Measurements from ENCODE around the gene ACSL1. TPM values are rescaled to one million over a fixed set of nuclear protein-coding genes. Genes with fewer than 3 reads are reported as not detected.

Gene ACSL1
- total and polyA plus RNA-seq, 2 experiments from 2014 or later: 6.2 to 13.1 TPM

DNA sequence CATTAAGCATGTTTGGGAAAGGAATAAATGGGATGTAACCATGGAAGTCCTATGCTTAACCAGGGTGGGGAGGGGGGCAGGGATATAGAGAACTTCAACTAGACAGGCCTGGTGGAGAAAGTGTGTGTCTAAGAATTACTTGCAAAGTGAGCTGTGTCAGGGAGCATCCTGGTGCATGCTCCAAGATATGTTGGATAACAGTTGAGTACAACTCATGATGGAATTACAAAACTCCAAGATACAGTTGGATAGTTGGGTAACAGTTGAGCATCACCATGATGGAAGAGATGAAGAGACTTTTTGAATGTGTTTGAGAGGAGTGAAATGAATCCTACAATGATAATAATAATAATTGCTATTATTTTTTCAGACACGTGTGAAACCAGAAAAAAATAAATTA is 26.1 kb upstream of the ACSL1 start (continued):
- TF ChIP-seq, protein P1, sequence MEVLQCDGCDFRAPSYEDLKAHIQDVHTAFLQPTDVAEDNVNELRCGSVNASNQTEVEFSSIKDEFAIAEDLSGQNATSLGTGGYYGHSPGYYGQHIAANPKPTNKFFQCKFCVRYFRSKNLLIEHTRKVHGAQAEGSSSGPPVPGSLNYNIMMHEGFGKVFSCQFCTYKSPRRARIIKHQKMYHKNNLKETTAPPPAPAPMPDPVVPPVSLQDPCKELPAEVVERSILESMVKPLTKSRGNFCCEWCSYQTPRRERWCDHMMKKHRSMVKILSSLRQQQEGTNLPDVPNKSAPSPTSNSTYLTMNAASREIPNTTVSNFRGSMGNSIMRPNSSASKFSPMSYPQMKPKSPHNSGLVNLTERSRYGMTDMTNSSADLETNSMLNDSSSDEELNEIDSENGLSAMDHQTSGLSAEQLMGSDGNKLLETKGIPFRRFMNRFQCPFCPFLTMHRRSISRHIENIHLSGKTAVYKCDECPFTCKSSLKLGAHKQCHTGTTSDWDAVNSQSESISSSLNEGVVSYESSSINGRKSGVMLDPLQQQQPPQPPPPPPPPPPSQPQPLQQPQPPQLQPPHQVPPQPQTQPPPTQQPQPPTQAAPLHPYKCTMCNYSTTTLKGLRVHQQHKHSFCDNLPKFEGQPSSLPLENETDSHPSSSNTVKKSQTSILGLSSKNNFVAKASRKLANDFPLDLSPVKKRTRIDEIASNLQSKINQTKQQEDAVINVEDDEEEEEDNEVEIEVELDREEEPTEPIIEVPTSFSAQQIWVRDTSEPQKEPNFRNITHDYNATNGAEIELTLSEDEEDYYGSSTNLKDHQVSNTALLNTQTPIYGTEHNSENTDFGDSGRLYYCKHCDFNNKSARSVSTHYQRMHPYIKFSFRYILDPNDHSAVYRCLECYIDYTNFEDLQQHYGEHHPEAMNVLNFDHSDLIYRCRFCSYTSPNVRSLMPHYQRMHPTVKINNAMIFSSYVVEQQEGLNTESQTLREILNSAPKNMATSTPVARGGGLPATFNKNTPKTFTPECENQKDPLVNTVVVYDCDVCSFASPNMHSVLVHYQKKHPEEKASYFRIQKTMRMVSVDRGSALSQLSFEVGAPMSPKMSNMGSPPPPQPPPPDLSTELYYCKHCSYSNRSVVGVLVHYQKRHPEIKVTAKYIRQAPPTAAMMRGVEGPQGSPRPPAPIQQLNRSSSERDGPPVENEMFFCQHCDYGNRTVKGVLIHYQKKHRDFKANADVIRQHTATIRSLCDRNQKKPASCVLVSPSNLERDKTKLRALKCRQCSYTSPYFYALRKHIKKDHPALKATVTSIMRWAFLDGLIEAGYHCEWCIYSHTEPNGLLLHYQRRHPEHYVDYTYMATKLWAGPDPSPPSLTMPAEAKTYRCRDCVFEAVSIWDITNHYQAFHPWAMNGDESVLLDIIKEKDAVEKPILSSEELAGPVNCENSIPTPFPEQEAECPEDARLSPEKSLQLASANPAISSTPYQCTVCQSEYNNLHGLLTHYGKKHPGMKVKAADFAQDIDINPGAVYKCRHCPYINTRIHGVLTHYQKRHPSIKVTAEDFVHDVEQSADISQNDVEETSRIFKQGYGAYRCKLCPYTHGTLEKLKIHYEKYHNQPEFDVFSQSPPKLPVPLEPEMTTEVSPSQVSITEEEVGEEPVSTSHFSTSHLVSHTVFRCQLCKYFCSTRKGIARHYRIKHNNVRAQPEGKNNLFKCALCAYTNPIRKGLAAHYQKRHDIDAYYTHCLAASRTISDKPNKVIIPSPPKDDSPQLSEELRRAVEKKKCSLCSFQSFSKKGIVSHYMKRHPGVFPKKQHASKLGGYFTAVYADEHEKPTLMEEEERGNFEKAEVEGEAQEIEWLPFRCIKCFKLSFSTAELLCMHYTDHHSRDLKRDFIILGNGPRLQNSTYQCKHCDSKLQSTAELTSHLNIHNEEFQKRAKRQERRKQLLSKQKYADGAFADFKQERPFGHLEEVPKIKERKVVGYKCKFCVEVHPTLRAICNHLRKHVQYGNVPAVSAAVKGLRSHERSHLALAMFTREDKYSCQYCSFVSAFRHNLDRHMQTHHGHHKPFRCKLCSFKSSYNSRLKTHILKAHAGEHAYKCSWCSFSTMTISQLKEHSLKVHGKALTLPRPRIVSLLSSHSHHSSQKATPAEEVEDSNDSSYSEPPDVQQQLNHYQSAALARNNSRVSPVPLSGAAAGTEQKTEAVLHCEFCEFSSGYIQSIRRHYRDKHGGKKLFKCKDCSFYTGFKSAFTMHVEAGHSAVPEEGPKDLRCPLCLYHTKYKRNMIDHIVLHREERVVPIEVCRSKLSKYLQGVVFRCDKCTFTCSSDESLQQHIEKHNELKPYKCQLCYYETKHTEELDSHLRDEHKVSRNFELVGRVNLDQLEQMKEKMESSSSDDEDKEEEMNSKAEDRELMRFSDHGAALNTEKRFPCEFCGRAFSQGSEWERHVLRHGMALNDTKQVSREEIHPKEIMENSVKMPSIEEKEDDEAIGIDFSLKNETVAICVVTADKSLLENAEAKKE (CRISPR knock-in tag; IDR thresholded peaks at IDR 0.05): no peak
- TF ChIP-seq, protein P2, sequence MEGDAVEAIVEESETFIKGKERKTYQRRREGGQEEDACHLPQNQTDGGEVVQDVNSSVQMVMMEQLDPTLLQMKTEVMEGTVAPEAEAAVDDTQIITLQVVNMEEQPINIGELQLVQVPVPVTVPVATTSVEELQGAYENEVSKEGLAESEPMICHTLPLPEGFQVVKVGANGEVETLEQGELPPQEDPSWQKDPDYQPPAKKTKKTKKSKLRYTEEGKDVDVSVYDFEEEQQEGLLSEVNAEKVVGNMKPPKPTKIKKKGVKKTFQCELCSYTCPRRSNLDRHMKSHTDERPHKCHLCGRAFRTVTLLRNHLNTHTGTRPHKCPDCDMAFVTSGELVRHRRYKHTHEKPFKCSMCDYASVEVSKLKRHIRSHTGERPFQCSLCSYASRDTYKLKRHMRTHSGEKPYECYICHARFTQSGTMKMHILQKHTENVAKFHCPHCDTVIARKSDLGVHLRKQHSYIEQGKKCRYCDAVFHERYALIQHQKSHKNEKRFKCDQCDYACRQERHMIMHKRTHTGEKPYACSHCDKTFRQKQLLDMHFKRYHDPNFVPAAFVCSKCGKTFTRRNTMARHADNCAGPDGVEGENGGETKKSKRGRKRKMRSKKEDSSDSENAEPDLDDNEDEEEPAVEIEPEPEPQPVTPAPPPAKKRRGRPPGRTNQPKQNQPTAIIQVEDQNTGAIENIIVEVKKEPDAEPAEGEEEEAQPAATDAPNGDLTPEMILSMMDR (conservative IDR thresholded peaks at IDR 0.05; ENCODE audit: low read depth in 2 of 2): no peak
- TF ChIP-seq POLR2AphosphoS5 (IDR thresholded peaks at IDR 0.05; ENCODE audit: low read depth) (no peak), EZH2phosphoT487 (IDR thresholded peaks at IDR 0.05; ENCODE audit: unreplicated experiment) (no peak), EZH2 (IDR thresholded peaks at IDR 0.05; ENCODE audit: low read depth, unreplicated experiment) (no peak), ZNF114 (CRISPR knock-in tag; IDR thresholded peaks at IDR 0.05) (no peak), ZNF331 (CRISPR knock-in tag; IDR thresholded peaks at IDR 0.05; ENCODE audit: low read depth) (no peak), JUNB (IDR thresholded peaks at IDR 0.05; ENCODE audit: unreplicated experiment) (no peak)
- TF ChIP-seq, protein P3, sequence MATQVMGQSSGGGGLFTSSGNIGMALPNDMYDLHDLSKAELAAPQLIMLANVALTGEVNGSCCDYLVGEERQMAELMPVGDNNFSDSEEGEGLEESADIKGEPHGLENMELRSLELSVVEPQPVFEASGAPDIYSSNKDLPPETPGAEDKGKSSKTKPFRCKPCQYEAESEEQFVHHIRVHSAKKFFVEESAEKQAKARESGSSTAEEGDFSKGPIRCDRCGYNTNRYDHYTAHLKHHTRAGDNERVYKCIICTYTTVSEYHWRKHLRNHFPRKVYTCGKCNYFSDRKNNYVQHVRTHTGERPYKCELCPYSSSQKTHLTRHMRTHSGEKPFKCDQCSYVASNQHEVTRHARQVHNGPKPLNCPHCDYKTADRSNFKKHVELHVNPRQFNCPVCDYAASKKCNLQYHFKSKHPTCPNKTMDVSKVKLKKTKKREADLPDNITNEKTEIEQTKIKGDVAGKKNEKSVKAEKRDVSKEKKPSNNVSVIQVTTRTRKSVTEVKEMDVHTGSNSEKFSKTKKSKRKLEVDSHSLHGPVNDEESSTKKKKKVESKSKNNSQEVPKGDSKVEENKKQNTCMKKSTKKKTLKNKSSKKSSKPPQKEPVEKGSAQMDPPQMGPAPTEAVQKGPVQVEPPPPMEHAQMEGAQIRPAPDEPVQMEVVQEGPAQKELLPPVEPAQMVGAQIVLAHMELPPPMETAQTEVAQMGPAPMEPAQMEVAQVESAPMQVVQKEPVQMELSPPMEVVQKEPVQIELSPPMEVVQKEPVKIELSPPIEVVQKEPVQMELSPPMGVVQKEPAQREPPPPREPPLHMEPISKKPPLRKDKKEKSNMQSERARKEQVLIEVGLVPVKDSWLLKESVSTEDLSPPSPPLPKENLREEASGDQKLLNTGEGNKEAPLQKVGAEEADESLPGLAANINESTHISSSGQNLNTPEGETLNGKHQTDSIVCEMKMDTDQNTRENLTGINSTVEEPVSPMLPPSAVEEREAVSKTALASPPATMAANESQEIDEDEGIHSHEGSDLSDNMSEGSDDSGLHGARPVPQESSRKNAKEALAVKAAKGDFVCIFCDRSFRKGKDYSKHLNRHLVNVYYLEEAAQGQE (IDR thresholded peaks at IDR 0.05; ENCODE audit: unreplicated experiment): no peak
- TF ChIP-seq, protein P4, sequence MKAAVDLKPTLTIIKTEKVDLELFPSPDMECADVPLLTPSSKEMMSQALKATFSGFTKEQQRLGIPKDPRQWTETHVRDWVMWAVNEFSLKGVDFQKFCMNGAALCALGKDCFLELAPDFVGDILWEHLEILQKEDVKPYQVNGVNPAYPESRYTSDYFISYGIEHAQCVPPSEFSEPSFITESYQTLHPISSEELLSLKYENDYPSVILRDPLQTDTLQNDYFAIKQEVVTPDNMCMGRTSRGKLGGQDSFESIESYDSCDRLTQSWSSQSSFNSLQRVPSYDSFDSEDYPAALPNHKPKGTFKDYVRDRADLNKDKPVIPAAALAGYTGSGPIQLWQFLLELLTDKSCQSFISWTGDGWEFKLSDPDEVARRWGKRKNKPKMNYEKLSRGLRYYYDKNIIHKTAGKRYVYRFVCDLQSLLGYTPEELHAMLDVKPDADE (IDR thresholded peaks at IDR 0.05): no peak

Measured in GM23338 (cell line).